Fibroblast of mammary gland (primary cell): ENCODE data around the gene CELSR2.

Source experiments
- DNase-seq: peaks from one replicate; pipeline ENCODE4 v3.0.0-alpha.2; 2010; ENCODE audit warnings: low read depth
- H3K4me3 ChIP-seq: 2 replicates; pipeline ENCODE4 v1.5.1; 2011; ENCODE audit warnings: low read depth, mild to moderate bottlenecking, low read length, moderate library complexity; ENCODE audit not compliant: control insufficient read depth
- TF ChIP-seq, protein P1 (sequence below): conservative IDR thresholded peaks from 2 replicates; pipeline ENCODE4 v1.5.1; 2011; ENCODE audit warnings: low read depth, low read length, inconsistent platforms; ENCODE audit not compliant: control insufficient read depth, insufficient read depth

CELSR2 gene

DNA sequence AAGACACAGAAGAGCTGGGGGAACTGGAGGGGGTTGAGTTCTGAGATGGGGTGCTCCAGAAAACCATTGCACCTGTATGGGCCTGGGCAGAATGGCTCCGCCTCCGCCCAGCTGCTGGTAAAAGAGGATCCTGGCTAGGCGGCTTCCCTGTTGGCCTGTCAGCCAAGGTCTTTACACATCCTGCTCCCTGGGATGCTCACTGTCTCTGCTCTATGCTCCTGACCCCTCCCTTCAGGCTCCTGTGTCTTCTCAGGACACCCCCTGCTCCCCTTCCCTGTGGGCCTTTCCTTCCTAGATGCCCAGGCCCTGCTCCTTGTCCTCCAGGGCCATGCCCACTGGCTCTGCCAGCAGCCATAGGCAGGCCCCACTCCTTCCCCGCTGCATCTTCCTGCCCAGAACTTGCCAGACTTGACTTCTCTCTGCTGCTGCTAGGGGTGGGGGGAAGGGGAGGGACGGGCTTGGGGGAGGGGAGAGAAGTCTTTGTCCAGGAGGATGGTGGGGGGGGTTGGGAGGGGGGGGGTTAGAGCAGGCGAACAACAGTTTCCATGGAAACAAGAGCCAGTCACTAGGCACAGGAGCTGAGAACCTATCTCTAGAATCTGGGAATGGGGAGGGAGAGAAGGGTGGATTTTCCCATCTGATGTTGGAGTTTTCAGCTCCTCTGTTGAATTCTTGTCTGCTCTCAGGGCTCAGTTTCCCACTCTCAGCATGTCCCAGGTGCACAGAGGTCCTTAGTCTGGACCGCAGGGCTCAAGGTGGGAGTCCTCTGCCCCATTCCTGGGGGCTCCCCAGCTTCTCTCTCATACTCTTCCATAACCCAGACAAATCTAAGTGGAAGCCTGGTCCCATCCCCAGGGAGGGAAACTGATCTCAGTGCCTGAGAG is 10.6 kb downstream of the CELSR2 start:
- H3K4me3 ChIP-seq: no peak overlapping the region
- no peak for DNase-seq
- TF ChIP-seq, protein P1, sequence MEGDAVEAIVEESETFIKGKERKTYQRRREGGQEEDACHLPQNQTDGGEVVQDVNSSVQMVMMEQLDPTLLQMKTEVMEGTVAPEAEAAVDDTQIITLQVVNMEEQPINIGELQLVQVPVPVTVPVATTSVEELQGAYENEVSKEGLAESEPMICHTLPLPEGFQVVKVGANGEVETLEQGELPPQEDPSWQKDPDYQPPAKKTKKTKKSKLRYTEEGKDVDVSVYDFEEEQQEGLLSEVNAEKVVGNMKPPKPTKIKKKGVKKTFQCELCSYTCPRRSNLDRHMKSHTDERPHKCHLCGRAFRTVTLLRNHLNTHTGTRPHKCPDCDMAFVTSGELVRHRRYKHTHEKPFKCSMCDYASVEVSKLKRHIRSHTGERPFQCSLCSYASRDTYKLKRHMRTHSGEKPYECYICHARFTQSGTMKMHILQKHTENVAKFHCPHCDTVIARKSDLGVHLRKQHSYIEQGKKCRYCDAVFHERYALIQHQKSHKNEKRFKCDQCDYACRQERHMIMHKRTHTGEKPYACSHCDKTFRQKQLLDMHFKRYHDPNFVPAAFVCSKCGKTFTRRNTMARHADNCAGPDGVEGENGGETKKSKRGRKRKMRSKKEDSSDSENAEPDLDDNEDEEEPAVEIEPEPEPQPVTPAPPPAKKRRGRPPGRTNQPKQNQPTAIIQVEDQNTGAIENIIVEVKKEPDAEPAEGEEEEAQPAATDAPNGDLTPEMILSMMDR: no peak

DNA sequence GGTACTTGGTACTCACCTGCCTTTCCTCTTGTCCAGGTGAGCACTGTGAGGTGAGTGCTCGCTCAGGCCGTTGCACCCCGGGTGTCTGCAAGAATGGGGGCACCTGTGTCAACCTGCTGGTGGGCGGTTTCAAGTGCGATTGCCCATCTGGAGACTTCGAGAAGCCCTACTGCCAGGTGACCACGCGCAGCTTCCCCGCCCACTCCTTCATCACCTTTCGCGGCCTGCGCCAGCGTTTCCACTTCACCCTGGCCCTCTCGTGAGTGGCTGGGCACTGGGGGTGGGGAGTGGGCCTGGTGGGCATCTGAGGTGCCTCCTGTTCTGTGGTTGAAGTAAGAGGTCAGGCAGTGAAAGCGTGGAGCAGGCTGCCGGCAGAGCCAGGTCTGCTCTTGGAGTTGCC is 11.7 kb downstream of the CELSR2 start:
- TF ChIP-seq, protein P1: no peak
- no peak for DNase-seq
- no peak overlapping the region for H3K4me3 ChIP-seq

DNA sequence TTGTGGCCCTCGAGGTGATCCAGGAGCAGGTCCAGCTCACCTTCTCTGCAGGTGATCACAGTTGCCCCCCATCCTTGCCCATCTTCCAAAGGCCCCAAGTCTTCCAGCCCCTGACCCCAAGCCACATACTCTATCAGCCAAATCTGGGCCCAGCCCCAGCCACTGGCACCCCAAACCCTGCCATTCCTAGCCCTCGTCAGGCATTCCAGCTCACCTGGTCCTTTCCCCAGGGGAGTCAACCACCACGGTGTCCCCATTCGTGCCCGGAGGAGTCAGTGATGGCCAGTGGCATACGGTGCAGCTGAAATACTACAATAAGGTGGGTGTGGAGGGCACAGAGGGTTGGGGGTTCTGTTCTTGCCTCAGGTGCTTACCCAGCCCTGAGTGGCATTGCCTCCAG is 12.2 kb downstream of the CELSR2 start:
- TF ChIP-seq, protein P1: no peak
- no peak for DNase-seq
- H3K4me3 ChIP-seq: no peak overlapping the region

DNA sequence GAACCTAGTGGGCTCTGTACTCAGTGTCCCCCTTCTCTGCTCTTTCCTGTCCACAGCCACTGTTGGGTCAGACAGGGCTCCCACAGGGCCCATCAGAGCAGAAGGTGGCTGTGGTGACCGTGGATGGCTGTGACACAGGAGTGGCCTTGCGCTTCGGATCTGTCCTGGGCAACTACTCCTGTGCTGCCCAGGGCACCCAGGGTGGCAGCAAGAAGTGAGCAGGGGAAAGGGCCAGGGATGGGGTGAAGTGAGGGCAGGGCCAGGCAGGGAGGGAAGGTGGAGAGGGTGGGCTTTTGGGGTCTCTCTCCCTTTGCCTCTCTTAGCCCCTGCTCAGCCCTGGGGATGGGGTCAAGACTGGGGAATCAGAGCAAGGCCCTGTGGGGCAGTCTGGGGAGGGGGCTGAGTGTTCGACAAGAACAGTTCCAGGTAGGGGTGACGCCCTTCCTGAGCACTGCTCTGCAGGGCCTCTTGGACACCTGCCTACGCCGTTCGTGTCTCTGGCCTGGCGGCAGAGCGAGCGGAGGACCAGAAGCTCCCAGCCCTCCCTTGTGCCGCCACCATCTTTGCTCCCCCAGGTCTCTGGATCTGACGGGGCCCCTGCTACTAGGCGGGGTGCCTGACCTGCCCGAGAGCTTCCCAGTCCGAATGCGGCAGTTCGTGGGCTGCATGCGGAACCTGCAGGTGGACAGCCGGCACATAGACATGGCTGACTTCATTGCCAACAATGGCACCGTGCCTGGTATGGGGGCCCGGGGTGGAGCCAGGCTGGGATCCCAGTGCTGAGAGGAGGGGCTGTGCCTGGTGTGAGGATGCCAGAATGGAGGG is 13.1 kb downstream of the CELSR2 start:
- TF ChIP-seq, protein P1: no peak
- no peak overlapping the region for H3K4me3 ChIP-seq
- no peak for DNase-seq

DNA sequence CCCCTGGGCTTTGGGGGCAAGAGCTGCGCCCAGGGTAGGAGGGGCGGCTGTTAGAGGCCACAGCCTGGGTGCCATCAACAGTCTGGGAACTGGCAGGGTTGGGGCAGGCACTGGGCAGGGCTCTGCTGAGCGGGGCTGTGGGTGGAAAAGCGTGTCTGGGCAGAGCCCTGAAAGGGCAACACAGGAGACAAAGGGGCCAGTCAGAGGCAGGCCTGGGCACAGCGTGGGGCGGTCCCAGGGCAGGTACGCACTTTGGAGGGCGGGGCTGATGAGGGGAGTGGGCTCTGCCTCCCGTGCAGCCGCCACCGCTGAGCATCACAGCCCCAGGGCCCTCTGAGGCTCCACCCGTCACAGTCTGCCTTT is 13.9 kb downstream of the CELSR2 start:
- no peak overlapping the region for H3K4me3 ChIP-seq
- TF ChIP-seq, protein P1: no peak
- DNase-seq: no peak

DNA sequence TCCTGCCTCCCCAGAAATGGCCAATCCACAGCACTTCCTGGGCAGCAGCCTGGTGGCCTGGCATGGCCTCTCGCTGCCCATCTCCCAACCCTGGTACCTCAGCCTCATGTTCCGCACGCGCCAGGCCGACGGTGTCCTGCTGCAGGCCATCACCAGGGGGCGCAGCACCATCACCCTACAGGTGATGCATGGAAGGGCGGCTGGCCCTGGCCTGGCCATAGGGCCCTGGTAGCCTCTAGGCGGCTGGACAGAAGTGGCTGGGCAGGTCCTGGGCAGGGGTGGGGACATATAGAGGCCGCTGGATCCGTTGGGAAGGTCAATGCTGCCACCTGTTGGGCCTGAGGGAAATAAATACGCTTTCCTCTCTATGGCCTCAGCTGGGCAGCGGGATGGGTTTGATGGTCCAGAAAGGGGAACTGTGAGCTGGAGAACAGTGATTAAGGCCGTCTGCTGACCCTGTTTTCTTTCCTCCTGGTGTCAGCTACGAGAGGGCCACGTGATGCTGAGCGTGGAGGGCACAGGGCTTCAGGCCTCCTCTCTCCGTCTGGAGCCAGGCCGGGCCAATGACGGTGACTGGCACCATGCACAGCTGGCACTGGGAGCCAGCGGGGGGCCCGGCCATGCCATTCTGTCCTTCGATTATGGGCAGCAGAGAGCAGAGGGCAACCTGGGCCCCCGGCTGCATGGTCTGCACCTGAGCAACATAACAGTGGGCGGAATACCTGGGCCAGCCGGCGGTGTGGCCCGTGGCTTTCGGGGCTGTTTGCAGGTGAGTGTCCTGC is 14.4 kb downstream of the CELSR2 start:
- peak; percentile 81 for DNase-seq
- H3K4me3 ChIP-seq: no peak overlapping the region

More for the DNA sequence above, 14.4 kb downstream of the CELSR2 start:
- TF ChIP-seq, protein P1: peak; percentile 96
